H9 (cell line): ENCODE data around the gene SLC36A3. TPM values are rescaled to one million over a fixed set of nuclear protein-coding genes. Genes with fewer than 3 reads are reported as not detected.

Experiments
- DNase-seq: peaks from one replicate; pipeline ENCODE4 v3.0.0-alpha.2; 2017
- H2AFZ ChIP-seq: one replicate; pipeline ENCODE4 v1.6.1; 2013; ENCODE audit warnings: mild to moderate bottlenecking, low read length, control low read depth, moderate library complexity
- H2AK5ac ChIP-seq: 2 replicates; pipeline ENCODE4 v1.6.1; 2013; ENCODE audit warnings: low read length, control low read depth, mixed read lengths; ENCODE audit not compliant: insufficient read length
- H2BK120ac ChIP-seq: one replicate; pipeline ENCODE4 v1.6.1; 2013; ENCODE audit warnings: low read depth, mild to moderate bottlenecking, low read length, control low read depth, inconsistent platforms; ENCODE audit not compliant: poor library complexity, severe bottlenecking
- H2BK12ac ChIP-seq: 2 replicates; pipeline ENCODE4 v1.6.1; 2013; ENCODE audit warnings: low read length, control low read depth, mixed read lengths, low read depth; ENCODE audit not compliant: insufficient read length
- H2BK15ac ChIP-seq: 2 replicates; pipeline ENCODE4 v1.6.1; 2013; ENCODE audit warnings: low read depth, low read length, control low read depth
- H2BK20ac ChIP-seq: one replicate; pipeline ENCODE4 v1.6.1; 2013; ENCODE audit warnings: low read depth, mild to moderate bottlenecking, low read length, control low read depth, inconsistent platforms; ENCODE audit not compliant: poor library complexity, severe bottlenecking
- H2BK5ac ChIP-seq: 2 replicates; pipeline ENCODE4 v1.6.1; 2013; ENCODE audit warnings: low read length, control low read depth, mixed read lengths; ENCODE audit not compliant: insufficient read length
- H3K14ac ChIP-seq: 2 replicates; pipeline ENCODE4 v1.6.1; 2013; ENCODE audit warnings: low read length, control low read depth; ENCODE audit not compliant: insufficient read depth
- H3K18ac ChIP-seq: 2 replicates; pipeline ENCODE4 v1.6.1; 2013; ENCODE audit warnings: low read depth, mild to moderate bottlenecking, mixed read lengths, low read length, control low read depth; ENCODE audit not compliant: insufficient read length
- H3K23ac ChIP-seq: 2 replicates; pipeline ENCODE4 v1.6.1; 2013; ENCODE audit warnings: low read length, control low read depth, mixed read lengths, low read depth; ENCODE audit not compliant: insufficient read length
- H3K23me2 ChIP-seq: 2 replicates; pipeline ENCODE4 v1.6.1; 2013; ENCODE audit warnings: low read depth, mild to moderate bottlenecking, mixed read lengths, low read length, control low read depth; ENCODE audit not compliant: insufficient read length, poor library complexity, severe bottlenecking
- H3K27ac ChIP-seq: 2 replicates; pipeline ENCODE4 v1.5.1; 2013; ENCODE audit warnings: low read length, control low read depth, mixed read lengths, low read depth; ENCODE audit not compliant: insufficient read length
- H3K27me3 ChIP-seq: 2 replicates; pipeline ENCODE4 v1.6.1; 2013; ENCODE audit warnings: low read length, control low read depth, inconsistent platforms; ENCODE audit not compliant: insufficient read depth
- H3K4ac ChIP-seq: 2 replicates; pipeline ENCODE4 v1.6.1; 2013; ENCODE audit warnings: low read depth, mild to moderate bottlenecking, control low read depth, inconsistent platforms, low read length, moderate library complexity
- H3K4me1 ChIP-seq: 2 replicates; pipeline ENCODE4 v1.6.1; 2013; ENCODE audit warnings: low read length, control low read depth, inconsistent platforms; ENCODE audit not compliant: insufficient read depth
- H3K4me2 ChIP-seq: 2 replicates; pipeline ENCODE4 v1.6.1; 2013; ENCODE audit warnings: low read length, control low read depth, mixed read lengths; ENCODE audit not compliant: insufficient read length, insufficient read depth
- H3K56ac ChIP-seq: 2 replicates; pipeline ENCODE4 v1.6.1; 2013; ENCODE audit warnings: low read depth, mild to moderate bottlenecking, mixed read lengths, low read length, control low read depth; ENCODE audit not compliant: insufficient read length
- H3K79me1 ChIP-seq: 2 replicates; pipeline ENCODE4 v1.6.1; 2013; ENCODE audit warnings: low read depth, mild to moderate bottlenecking, moderate library complexity, low read length, control low read depth, inconsistent platforms; ENCODE audit not compliant: insufficient read depth, poor library complexity, severe bottlenecking
- H3K79me2 ChIP-seq: 2 replicates; pipeline ENCODE4 v1.6.1; 2013; ENCODE audit warnings: low read length, control low read depth, inconsistent platforms; ENCODE audit not compliant: insufficient read depth
- H3K9ac ChIP-seq: 2 replicates; pipeline ENCODE4 v1.6.1; 2013; ENCODE audit warnings: low read length, control low read depth, mixed read lengths; ENCODE audit not compliant: insufficient read length; ENCODE audit errors: extremely low read depth
- H3K9me3 ChIP-seq: one replicate; pipeline ENCODE4 v1.6.1; 2013; ENCODE audit warnings: low read depth, low read length, inconsistent platforms; ENCODE audit not compliant: control insufficient read depth
- H3T11ph ChIP-seq: one replicate; pipeline ENCODE4 v1.6.1; 2013; ENCODE audit warnings: mild to moderate bottlenecking, low read length, control low read depth, inconsistent platforms
- H4K20me1 ChIP-seq: one replicate; pipeline ENCODE4 v1.6.1; 2013; ENCODE audit not compliant: control insufficient read depth, insufficient read length, insufficient read depth
- H4K5ac ChIP-seq: 2 replicates; pipeline ENCODE4 v1.6.1; 2013; ENCODE audit warnings: low read depth, mild to moderate bottlenecking, mixed read lengths, low read length, control low read depth; ENCODE audit not compliant: insufficient read length
- H4K8ac ChIP-seq: replicated peaks from 2 replicates; pipeline ENCODE4 v1.6.1; 2013; ENCODE audit warnings: low read length, control low read depth, mixed read lengths, low read depth; ENCODE audit not compliant: insufficient read length
- H4K91ac ChIP-seq: 2 replicates; pipeline ENCODE4 v1.6.1; 2013; ENCODE audit warnings: low read depth, mild to moderate bottlenecking, moderate library complexity, mixed read lengths, low read length, control low read depth; ENCODE audit not compliant: insufficient read length
- H3K27ac Mint-ChIP-seq, 3 experiments: 2 replicates in 2 of 3; 3 replicates in 1 of 3; pipeline ENCODE4 v1.8.0; 2020 to 2021; ENCODE audit warnings: mixed read lengths in 3 of 3, mild to moderate bottlenecking in 1 of 3, moderate library complexity in 1 of 3
- H3K27me3 Mint-ChIP-seq: 2 replicates; pipeline ENCODE4 v1.8.0; 2021; ENCODE audit warnings: low read depth, mild to moderate bottlenecking, moderate library complexity, mixed read lengths
- H3K36me3 Mint-ChIP-seq, 3 experiments: 2 replicates in 2 of 3; 3 replicates in 1 of 3; pipeline ENCODE4 v1.8.0; 2020 to 2021; ENCODE audit warnings: low read depth in 3 of 3, mixed read lengths in 3 of 3; ENCODE audit not compliant: insufficient read depth in 1 of 3
- H3K4me1 Mint-ChIP-seq, 2 experiments: 2 replicates each; pipeline ENCODE4 v1.8.0; 2020; ENCODE audit warnings: mixed read lengths in 2 of 2
- H3K4me3 Mint-ChIP-seq, 2 experiments: 2 replicates in 1 of 2; 3 replicates in 1 of 2; pipeline ENCODE4 v1.8.0; 2020 to 2021; ENCODE audit warnings: mild to moderate bottlenecking in 2 of 2, mixed read lengths in 2 of 2, moderate library complexity in 1 of 2
- H3K9me3 Mint-ChIP-seq, 2 experiments: 2 replicates in 1 of 2; 3 replicates in 1 of 2; pipeline ENCODE4 v1.8.0; 2020; ENCODE audit warnings: mild to moderate bottlenecking in 2 of 2, mixed read lengths in 2 of 2, moderate library complexity in 1 of 2
- CTCF ChIP-seq: fragments of 200-600 bp; sonication (generic); conservative IDR thresholded peaks from 3 replicates; pipeline ENCODE4 v1.8.0; 2021; ENCODE audit warnings: antibody characterized with exemption, mild to moderate bottlenecking
- WGBS: extraction: QIAGEN DNeasy Blood & Tissue Kit; methylation state at CpG from one replicate; pipeline ENCODE4 v1.1.7; 2013; ENCODE audit warnings: missing lambda C conversion rate, low lambda C conversion rate, mixed read lengths; ENCODE audit not compliant: insufficient read length; ENCODE audit errors: extremely low coverage; 5-methylcytosine and 5-hydroxymethylcytosine counted together
- total RNA-seq: library from RNA; stranded (reverse); gene quantifications from 2 replicates; pipeline ENCODE4 v1.2.1, GENCODE V29; 2021

SLC36A3 gene
- total RNA-seq, 1 experiment from 2014 or later: not detected

DNA sequence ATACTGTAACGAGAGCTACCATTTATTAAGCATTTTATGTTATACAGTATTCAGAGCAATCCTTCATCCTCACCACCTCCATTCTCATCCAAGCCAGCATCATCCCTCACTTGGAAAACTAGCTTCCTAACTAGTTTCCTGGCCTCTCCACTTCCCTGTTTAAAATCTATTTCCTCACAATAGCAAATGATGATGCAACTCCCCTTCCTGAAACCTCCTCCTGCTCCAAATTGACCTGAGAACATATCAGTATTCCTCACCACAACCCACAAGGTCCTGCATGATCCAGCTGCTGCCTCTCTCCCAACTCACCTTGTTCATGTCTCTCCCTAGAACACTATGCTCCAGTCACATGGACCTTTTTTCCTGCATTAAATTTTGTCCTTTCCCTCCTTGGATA, 48.1 kb upstream of the SLC36A3 start:
- Mint-ChIP-seq H3K4me1 (peaks cover 37 to 51% of the 10 kb centered on the region in 2 experiments), H3K36me3 (peaks cover 0 to 10% (median 5%) of the 10 kb centered on the region in 3 experiments; a peak in 4 of 7 replicates), H3K4me3 (no peak overlapping the region), H3K27me3 (peaks cover 60% of the 10 kb centered on the region), H3K9me3 (peaks cover 5 to 9% of the 10 kb centered on the region in 2 experiments; a peak in 3 of 5 replicates), H3K27ac (no peak overlapping the region)
- H2BK20ac ChIP-seq: no peak overlapping the region
- H4K20me1 ChIP-seq: no peaks in the 10 kb centered on the region
- H3K23me2 ChIP-seq: no peaks in the 10 kb centered on the region
- no peaks in the 10 kb centered on the region for H3K9me3 ChIP-seq
- TF ChIP-seq CTCF: no peak
- no peaks in the 10 kb centered on the region; the same call in 1 of the 2 replicates for H3K4me1 ChIP-seq
- no peak overlapping the region for H3K4ac ChIP-seq
- no peak overlapping the region for H2BK12ac ChIP-seq
- H2AK5ac ChIP-seq: no peak overlapping the region
- no peaks in the 10 kb centered on the region for H3K79me1 ChIP-seq
- no CpG with 5 or more reads among the region's 1 CpG for WGBS
- H4K5ac ChIP-seq: no peak overlapping the region
- no peak overlapping the region for H3K56ac ChIP-seq
- no peak overlapping the region for H3K14ac ChIP-seq
- no peak for DNase-seq
- no peak overlapping the region for H3K9ac ChIP-seq
- no peak overlapping the region for H2BK120ac ChIP-seq
- no peak overlapping the region for H2AFZ ChIP-seq
- no peak overlapping the region for H2BK5ac ChIP-seq
- H3K18ac ChIP-seq: no peak overlapping the region
- no peak overlapping the region for H4K8ac ChIP-seq
- H3T11ph ChIP-seq: no peak overlapping the region
- no peaks in the 10 kb centered on the region for H3K27me3 ChIP-seq
- H3K23ac ChIP-seq: no peak overlapping the region
- no peak overlapping the region for H3K27ac ChIP-seq
- no peak overlapping the region for H2BK15ac ChIP-seq
- no peak overlapping the region for H3K4me2 ChIP-seq
- H3K79me2 ChIP-seq: no peaks in the 10 kb centered on the region
- no peak overlapping the region for H4K91ac ChIP-seq
